Suprapubic skin (tissue), 3 donors: ENCODE measurements around the gene CCNYL1.

Experiments
- CTCF ChIP-seq, 2 donors: fragments of 200-600 bp in 1 of 2; fragments of 450-650 bp in 1 of 2; sonication (generic) in 1 of 2; IDR thresholded peaks; one replicate each; pipeline ENCODE4 v1.5.1; 2016 to 2019; ENCODE audit warnings: antibody characterized with exemption in 2 of 2, mild to moderate bottlenecking in 1 of 2, moderate library complexity in 1 of 2
- POLR2A ChIP-seq, 2 donors: fragments of 450-650 bp; IDR thresholded peaks; one replicate each; pipeline ENCODE4 v1.6.1; 2017; ENCODE audit warnings: antibody characterized with exemption in 2 of 2, mild to moderate bottlenecking in 2 of 2, moderate library complexity in 2 of 2

GRCh38 chr2:207770602-207771404, 59.4 kb downstream of the CCNYL1 start:
- TF ChIP-seq POLR2A (IDR thresholded peaks at IDR 0.05) (no peak), CTCF (IDR thresholded peaks at IDR 0.05) (no peak)
